IMR-90 (cell line): ENCODE results near the gene EVL.

ENCODE experiments used
- CEBPB ChIP-seq: IDR thresholded peaks from 2 replicates; pipeline ENCODE4 v1.6.1; 2012; ENCODE audit warnings: low read depth, low read length, improper control_type of control experiment
- CHD1 ChIP-seq: IDR thresholded peaks from 2 replicates; pipeline ENCODE4 v1.6.1; 2012; ENCODE audit warnings: low read depth, low read length, improper control_type of control experiment
- ELK1 ChIP-seq: fragments of 150-350 bp; IDR thresholded peaks from 2 replicates; pipeline ENCODE4 v1.6.1; 2016; ENCODE audit warnings: low read depth, mild to moderate bottlenecking, low read length, moderate library complexity, borderline replicate concordance
- FOS ChIP-seq: fragments of 150-350 bp; IDR thresholded peaks from 2 replicates; pipeline ENCODE4 v1.6.1; 2016; ENCODE audit warnings: low read depth, low read length
- MAFK ChIP-seq: IDR thresholded peaks from 2 replicates; pipeline ENCODE4 v1.6.1; 2012; ENCODE audit warnings: low read depth, low read length, improper control_type of control experiment
- NFE2L2 ChIP-seq: fragments of 150-350 bp; IDR thresholded peaks from 2 replicates; pipeline ENCODE4 v1.6.1; 2016; ENCODE audit warnings: low read depth, mild to moderate bottlenecking, low read length
- POLR2A ChIP-seq: IDR thresholded peaks from 2 replicates; pipeline ENCODE4 v1.6.1; 2012; ENCODE audit warnings: mild to moderate bottlenecking, low read depth, low read length
- RAD21 ChIP-seq: IDR thresholded peaks from 2 replicates; pipeline ENCODE4 v1.6.1; 2012; ENCODE audit warnings: low read length, improper control_type of control experiment
- RCOR1 ChIP-seq: IDR thresholded peaks from 2 replicates; pipeline ENCODE4 v1.6.1; 2012; ENCODE audit warnings: mild to moderate bottlenecking, low read length, improper control_type of control experiment; ENCODE audit not compliant: insufficient replicate concordance
- TF ChIP-seq, protein P1 (sequence below): conservative IDR thresholded peaks from 2 replicates; pipeline ENCODE4 v1.5.1; 2012; ENCODE audit warnings: mild to moderate bottlenecking, low read depth, low read length, improper control_type of control experiment

DNA sequence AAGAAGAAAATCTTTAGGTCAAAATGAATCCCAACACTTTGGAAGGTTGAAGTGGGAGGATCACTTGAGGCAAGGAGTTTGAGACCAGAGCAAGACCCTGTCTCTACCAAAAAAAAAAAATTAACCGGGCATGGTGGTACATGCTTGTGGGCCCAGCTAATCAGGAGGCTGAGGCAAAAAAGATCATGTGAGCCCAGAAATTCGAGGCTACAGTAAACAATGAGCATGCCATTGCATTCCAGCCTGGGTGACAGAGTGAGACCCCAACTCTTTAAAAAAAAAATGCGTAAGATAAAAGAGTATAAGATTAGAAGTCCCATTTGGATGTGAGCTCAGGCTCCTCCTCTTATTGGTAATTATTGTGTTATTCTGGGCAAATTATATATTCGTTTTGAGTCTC lies 30.8 kb upstream of the EVL start:
- TF ChIP-seq, protein P1, sequence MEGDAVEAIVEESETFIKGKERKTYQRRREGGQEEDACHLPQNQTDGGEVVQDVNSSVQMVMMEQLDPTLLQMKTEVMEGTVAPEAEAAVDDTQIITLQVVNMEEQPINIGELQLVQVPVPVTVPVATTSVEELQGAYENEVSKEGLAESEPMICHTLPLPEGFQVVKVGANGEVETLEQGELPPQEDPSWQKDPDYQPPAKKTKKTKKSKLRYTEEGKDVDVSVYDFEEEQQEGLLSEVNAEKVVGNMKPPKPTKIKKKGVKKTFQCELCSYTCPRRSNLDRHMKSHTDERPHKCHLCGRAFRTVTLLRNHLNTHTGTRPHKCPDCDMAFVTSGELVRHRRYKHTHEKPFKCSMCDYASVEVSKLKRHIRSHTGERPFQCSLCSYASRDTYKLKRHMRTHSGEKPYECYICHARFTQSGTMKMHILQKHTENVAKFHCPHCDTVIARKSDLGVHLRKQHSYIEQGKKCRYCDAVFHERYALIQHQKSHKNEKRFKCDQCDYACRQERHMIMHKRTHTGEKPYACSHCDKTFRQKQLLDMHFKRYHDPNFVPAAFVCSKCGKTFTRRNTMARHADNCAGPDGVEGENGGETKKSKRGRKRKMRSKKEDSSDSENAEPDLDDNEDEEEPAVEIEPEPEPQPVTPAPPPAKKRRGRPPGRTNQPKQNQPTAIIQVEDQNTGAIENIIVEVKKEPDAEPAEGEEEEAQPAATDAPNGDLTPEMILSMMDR = no peak
- TF ChIP-seq CHD1 (no peak), FOS (no peak), POLR2A (no peak), ELK1 (no peak), NFE2L2 (no peak), CEBPB (no peak), RAD21 (no peak), MAFK (no peak), RCOR1 (no peak)
